HG03025 (cell line): Measurements from ENCODE around the gene ARHGAP25.
"Not testable (repeated sequence)": the region's sequence is repeated elsewhere in the genome, so short reads cannot be mapped to it uniquely, and the experiment has no call there.

Source experiments
- ATAC-seq: cut with Tn5 transposase; IDR thresholded peaks from one replicate; pipeline ENCODE4 v1.9.1; 2021; ENCODE audit warnings: mild to moderate bottlenecking, moderate library complexity; ENCODE audit not compliant: unreplicated experiment, low FRiP score

ARHGAP25 gene

GRCh38 chr2:68790600-68790999, 56.0 kb downstream of the ARHGAP25 start:
- no peak for ATAC-seq

DNA sequence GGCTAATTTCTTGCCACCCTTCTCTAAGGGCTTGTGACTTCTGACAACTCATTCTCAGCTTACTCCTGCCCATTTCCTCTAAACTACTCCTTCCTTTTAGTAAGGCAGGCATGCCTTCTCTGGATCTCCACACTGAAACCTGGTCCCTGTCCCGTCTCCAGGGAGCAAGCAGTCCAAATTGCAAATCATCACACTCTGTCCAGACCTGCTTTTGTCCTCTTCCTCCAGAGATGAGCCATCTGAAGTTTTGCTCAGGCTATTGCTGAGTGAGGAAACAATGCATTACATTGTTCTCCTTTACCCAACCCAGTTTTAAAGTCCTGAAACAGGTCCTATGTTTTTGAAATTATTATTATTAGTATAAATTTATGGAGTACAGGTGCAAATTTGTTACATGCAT, 57.3 kb downstream of the ARHGAP25 start:
- ATAC-seq: no peak

GRCh38 chr2:68792751-68793150, 58.1 kb downstream of the ARHGAP25 start:
- ATAC-seq: no peak

GRCh38 chr2:68796295-68796905, 61.8 kb downstream of the ARHGAP25 start:
- no peak for ATAC-seq

- ATAC-seq: no peak
Observed at GRCh38 chr2:68798569-68798968, 64.0 kb downstream of the ARHGAP25 start.

GRCh38 chr2:68799140-68800026, 64.8 kb downstream of the ARHGAP25 start:
- no peak for ATAC-seq

DNA sequence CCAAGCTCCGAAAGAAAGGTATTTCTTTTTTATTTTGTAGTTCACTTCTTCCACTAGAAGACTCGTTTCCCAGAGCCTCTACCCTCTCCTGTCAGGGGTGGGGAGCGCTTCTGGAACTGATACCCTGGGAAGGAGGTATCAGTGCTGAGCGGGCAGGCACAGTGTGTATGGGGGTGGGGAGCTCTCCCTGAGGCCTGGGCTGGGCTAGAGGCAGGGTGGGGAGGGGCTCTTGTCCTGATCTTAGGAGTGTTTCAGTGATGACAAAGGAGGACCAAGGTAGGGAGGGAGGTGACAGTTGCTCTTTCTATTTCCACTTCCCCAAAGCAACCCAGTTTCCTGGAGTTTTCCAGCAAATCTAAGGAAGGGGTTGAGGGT, 65.4 kb downstream of the ARHGAP25 start:
- ATAC-seq: no peak

DNA sequence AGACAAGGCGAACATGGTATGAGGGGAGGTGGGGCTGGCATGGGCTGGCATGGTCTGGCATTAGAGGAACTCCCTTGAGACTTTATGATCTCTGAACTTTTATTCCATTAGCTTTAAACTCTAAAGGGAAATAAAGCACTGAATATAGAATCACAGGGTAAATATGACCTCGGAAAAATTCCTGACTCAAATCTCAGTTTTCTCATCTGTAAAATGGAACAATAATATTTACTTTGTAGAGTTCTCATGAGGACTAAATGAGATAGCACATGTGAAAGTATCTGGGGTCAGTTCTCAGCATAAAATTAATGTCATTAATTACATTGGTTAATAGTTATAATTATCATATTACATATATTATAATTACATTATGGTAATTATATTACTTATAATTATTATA, 65.9 kb downstream of the ARHGAP25 start:
- ATAC-seq: no peak

DNA sequence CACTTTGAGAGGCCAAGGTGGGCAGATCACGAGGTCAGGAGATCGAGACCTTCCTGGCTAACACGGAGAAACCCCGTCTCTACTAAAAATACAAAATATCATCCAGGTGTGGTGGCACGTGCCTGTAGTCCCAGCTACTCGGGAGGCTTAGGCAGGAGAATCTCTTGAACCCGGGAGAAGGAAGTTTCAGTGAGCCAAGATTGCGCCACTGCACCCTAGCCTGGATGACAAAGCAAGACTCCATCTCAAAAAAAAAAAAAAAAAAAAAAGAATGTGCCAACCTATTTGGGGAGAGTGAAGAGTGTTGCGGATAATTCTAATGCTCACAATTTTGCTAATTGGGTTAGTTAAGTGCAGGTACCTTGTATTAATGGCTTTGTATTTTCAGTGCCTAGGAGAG, 67.5 kb downstream of the ARHGAP25 start:
- ATAC-seq: not testable (repeated sequence)

DNA sequence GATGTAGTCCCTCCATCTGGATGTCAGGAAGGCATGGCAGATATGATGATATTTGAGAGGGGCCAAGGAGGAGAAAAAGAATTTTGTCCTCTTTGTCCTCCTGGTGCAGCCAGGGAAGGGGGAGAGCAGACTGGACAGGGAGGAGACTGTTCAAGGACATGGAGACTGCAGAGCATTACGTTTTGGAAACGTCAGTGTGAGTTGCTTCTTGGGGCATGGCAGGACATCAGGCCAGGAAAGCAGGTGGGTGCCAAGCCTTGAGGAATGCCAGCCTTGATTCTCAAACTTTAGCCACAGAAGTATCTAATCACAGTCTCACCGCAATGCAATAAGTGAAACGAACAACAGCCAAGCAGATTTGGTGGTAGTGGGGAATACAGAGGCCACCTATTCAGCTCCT, 70.4 kb downstream of the ARHGAP25 start:
- ATAC-seq: no peak

- ATAC-seq: no peak
Observed at GRCh38 chr2:68806511-68807109, 72.0 kb downstream of the ARHGAP25 start.

GRCh38 chr2:68807821-68808266, 73.2 kb downstream of the ARHGAP25 start:
- no peak for ATAC-seq

DNA sequence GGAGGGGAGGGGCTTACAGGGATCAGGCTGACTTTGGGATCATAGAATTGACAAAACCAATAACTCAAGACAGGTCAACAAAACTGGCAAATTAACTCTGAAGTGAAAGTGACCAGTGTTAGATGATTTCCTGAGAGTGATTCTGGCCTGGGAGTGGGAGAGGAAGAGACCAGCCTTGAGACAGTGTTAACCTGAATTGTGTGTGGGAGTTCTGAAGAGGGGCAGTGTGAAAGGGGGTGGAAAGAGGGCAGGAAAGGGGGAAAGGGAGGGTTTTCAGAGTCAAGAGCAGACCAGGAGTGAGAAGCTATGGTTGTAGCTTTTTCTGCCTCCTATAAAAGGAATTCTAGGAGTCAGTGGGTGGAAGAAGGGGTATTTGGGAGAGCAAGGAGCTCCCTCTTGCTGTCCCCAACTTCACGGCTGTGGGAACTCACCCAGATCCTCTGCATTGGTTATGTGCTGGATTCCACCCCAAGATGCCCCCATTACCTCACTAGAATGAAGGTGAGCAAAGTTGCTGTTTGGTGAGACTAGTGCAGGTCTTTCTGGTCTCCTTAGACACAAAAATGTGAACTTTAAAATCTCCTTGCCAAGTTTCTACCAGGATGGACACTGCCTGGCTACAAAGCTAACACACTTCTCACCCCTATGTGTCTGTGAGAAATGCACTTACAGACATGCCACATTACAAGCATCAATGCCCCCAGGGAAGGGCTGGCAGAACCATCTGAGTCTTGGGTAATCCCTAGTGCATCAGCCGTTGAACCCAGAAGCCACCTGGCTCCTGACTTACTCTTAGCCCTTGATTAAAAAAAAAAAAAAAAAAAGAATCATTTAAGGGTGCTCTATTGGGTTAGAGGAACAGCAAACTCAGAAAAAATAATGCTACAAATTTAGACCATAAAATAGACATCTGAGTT, 75.0 kb downstream of the ARHGAP25 start:
- ATAC-seq: no peak

DNA sequence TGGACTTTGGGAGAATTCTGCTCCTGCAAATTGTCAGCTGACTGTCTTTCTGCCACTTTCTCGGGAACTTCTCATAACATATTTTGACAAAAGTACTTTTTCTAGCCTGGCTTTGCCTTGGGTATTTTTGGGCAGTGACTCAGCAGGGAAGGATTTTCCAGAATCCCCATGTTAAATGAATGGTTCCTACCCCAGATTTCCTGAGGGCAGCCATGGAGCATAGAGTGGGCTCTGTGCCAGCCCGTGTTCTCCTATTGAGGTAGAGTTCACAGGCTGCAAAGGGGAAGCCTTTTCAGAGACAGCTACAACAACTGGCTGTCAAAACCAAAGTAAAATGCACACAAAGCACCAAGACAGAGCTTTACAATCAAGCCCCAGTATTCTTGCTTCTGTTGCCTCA, 76.8 kb downstream of the ARHGAP25 start:
- ATAC-seq: no peak

- no peak for ATAC-seq
Observed at GRCh38 chr2:68812251-68812650, 77.6 kb downstream of the ARHGAP25 start.

GRCh38 chr2:68813596-68813995, 79.0 kb downstream of the ARHGAP25 start:
- no peak for ATAC-seq

DNA sequence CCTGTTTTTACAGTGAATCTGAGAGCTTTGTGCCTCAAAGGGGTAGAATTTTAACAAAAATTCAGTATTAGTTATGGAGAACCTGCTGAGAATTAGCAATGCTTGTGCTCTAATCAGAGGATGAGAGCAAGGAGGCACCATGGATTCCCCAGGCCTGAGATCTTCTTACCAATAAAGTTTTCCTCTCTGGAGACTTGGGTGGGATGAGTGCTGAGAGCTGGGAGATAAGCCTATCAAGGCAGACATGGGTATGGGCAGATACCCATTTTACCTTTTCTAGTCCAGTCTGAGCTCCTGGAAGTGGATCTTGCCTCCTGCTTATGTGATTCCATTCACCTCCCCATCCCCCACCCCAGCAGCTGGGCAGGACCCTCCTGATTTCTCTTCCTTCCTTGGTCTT, 82.7 kb downstream of the ARHGAP25 start:
- ATAC-seq: no peak

- no peak for ATAC-seq
Observed at GRCh38 chr2:68819556-68819955, 84.9 kb downstream of the ARHGAP25 start.

DNA sequence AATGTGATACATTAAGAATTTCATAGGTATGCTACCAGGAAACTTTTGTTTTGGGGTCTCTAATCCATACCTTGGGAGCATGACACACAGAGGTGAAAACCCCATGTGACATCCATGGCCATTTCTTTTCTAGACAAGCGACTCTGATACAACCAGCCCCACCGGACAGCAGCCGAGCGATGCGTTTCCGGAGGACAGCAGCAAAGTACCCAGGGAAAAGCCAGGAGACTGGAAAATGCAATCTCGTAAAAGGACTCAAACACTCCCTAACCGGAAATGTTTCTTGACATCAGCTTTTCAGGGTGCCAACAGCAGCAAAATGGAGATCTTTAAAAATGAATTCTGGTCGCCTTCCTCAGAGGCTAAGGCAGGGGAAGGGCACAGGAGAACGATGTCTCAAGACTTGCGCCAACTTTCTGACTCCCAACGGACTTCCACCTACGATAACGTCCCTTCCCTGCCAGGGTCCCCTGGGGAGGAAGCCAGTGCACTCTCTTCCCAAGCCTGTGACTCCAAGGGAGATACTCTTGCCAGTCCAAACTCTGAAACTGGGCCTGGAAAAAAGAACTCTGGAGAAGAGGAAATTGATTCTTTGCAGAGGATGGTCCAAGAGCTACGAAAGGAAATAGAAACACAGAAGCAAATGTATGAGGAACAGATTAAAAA, 87.7 kb downstream of the ARHGAP25 start:
- no peak for ATAC-seq

DNA sequence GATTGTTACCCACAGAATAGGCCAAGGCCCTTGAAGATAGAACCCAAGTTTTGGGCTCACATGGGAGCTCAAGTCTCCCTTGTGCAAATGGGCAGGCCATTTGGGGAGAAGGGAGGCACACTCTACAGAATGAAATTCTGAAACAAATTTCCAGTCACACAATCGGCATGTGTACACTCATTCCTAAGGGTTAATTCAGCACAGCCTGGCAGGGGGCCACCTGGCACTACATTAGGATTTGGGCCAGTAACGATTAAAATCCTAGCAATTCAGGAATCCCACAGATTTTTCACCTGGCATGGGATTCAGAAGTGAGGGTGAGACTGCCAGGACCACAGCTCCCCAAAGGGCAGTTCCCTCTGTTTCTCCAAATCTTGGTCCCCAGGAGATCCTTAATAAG, 90.2 kb downstream of the ARHGAP25 start:
- no peak for ATAC-seq
